HCT116 (cell line): ENCODE results near the gene ZNF543. TPM values are rescaled to one million over a fixed set of nuclear protein-coding genes. Genes with fewer than 3 reads are reported as not detected.

Experiments
- ATAC-seq: fragments of 200-7000 bp; cut with Tn5 transposase; 2 replicates; pipeline ENCODE4 v1.9.1; 2020; ENCODE audit warnings: mild to moderate bottlenecking, moderate library complexity
- BruUV-seq: library from RNA; stranded (reverse); fragments of 400-500 nt; replicated peaks from 2 replicates; lab custom pipeline; 2021; lab: Mats Ljungman, UMichigan
- CTCF ChIA-PET: fragments of 300-600 bp; sonication (Branson Sonifier 250); formaldehyde crosslinking; loops from one replicate; lab custom pipeline; 2021; ENCODE audit warnings: antibody characterized with exemption; lab: Charles Lee
- POLR2A ChIA-PET: fragments of 300-600, 350-600 bp; sonication (Branson Sonifier 250); formaldehyde crosslinking; loops from one replicate; lab custom pipeline; 2021; ENCODE audit warnings: antibody characterized with exemption; lab: Charles Lee
- RAD21 ChIA-PET, 2 experiments: fragments of 300-600 bp; sonication (Branson Sonifier 250); formaldehyde crosslinking; loops; one replicate each; lab custom pipeline; 2023; ENCODE audit warnings: low total read pairs in 2 of 2; ENCODE audit not compliant: uncharacterized antibody in 2 of 2, unreplicated experiment in 2 of 2, low non-redundant PET in 1 of 2; lab: Charles Lee
- DNase-seq: peaks from one replicate; pipeline ENCODE4 v3.0.0-alpha.2; 2010; ENCODE audit warnings: low read depth, low spot score
- H2AFZ ChIP-seq: fragments of 200-600 bp; shearing (Covaris generic), sonication (generic); 2 replicates; pipeline ENCODE4 v1.6.1; 2017; ENCODE audit warnings: low read depth, mixed run types, mixed read lengths, antibody characterized with exemption, low read length; ENCODE audit not compliant: poor library complexity, severe bottlenecking
- H3K27ac ChIP-seq: 2 replicates; pipeline ENCODE4 v1.5.1; 2012; ENCODE audit warnings: low read depth, low read length
- H3K27me3 ChIP-seq: fragments of 200-600 bp; sonication (generic); 2 replicates; pipeline ENCODE4 v1.6.1; 2016; ENCODE audit warnings: mixed run types, low read length, mixed read lengths; ENCODE audit not compliant: insufficient read depth
- H3K36me3 ChIP-seq, 2 experiments: fragments of 200-500 bp in 1 of 2; fragments of 200-600 bp in 1 of 2; sonication (Bioruptor generic) in 1 of 2; sonication (generic) in 1 of 2; 2 replicates each; pipeline versions ENCODE4 v1.5.1 to v1.6.1; 2014 to 2016; ENCODE audit warnings: low read length in 2 of 2, inconsistent platforms in 1 of 2, mixed read lengths in 1 of 2, mixed run types in 1 of 2; ENCODE audit not compliant: insufficient read depth in 2 of 2, control insufficient read depth in 1 of 2
- H3K4me1 ChIP-seq, 2 experiments: fragments of 200-600 bp in 1 of 2; sonication (generic) in 1 of 2; 2 replicates each; pipeline versions ENCODE4 v1.5.1 to v1.6.1; 2012 to 2017; ENCODE audit warnings: low read length in 2 of 2, inconsistent platforms in 1 of 2, mild to moderate bottlenecking in 1 of 2, mixed read lengths in 1 of 2, mixed run types in 1 of 2, moderate library complexity in 1 of 2; ENCODE audit not compliant: insufficient read depth in 2 of 2, control insufficient read depth in 1 of 2
- H3K4me2 ChIP-seq: fragments of 200-600 bp; sonication (generic); 2 replicates; pipeline ENCODE4 v1.6.1; 2017; ENCODE audit warnings: mixed run types, low read length, mixed read lengths
- H3K4me3 ChIP-seq, 2 experiments: fragments of 200-600 bp in 1 of 2; sonication (generic) in 1 of 2; replicated peaks in 1 of 2; 2 replicates each; pipeline ENCODE4 v1.5.1; 2011 to 2016; ENCODE audit warnings: low read length in 2 of 2, control low read depth in 1 of 2, low read depth in 1 of 2, mild to moderate bottlenecking in 1 of 2, mixed read lengths in 1 of 2, mixed run types in 1 of 2
- H3K79me2 ChIP-seq: fragments of 200-600 bp; sonication (generic); 2 replicates; pipeline ENCODE4 v1.6.1; 2017; ENCODE audit warnings: mild to moderate bottlenecking, mixed run types, low read length, moderate library complexity, mixed read lengths; ENCODE audit not compliant: insufficient read depth
- H3K9ac ChIP-seq: fragments of 200-600 bp; sonication (generic); 2 replicates; pipeline ENCODE4 v1.6.1; 2016; ENCODE audit warnings: low read length, mixed read lengths
- H3K9me2 ChIP-seq: fragments of 200-600 bp; sonication (generic), shearing (Covaris generic); 2 replicates; pipeline ENCODE4 v1.6.1; 2017; ENCODE audit warnings: mixed run types, mild to moderate bottlenecking, moderate library complexity; ENCODE audit not compliant: insufficient read depth
- H3K9me3 ChIP-seq, 2 experiments: fragments of 200-500 bp in 1 of 2; fragments of 200-600 bp in 1 of 2; sonication (Bioruptor generic) in 1 of 2; sonication (generic) in 1 of 2; 2 replicates each; pipeline ENCODE4 v1.6.1; 2014 to 2017; ENCODE audit warnings: low read length in 2 of 2, mixed read lengths in 2 of 2, inconsistent platforms in 1 of 2, low read depth in 1 of 2, mild to moderate bottlenecking in 1 of 2, mixed run types in 1 of 2, moderate library complexity in 1 of 2; ENCODE audit not compliant: control insufficient read depth in 1 of 2, insufficient read depth in 1 of 2
- H4K20me1 ChIP-seq: fragments of 200-600 bp; sonication (generic), shearing (Covaris generic); 2 replicates; pipeline ENCODE4 v1.6.1; 2017; ENCODE audit warnings: mixed run types, mild to moderate bottlenecking, moderate library complexity; ENCODE audit not compliant: insufficient read depth
- ATF3 ChIP-seq: IDR thresholded peaks from 2 replicates; pipeline ENCODE4 v1.6.1; 2012
- CBX3 ChIP-seq: IDR thresholded peaks from 2 replicates; pipeline ENCODE4 v1.6.1; 2012; ENCODE audit warnings: low read depth
- CEBPB ChIP-seq: IDR thresholded peaks from 2 replicates; pipeline ENCODE4 v1.6.1; 2012; ENCODE audit warnings: low read depth
- CTCF ChIP-seq, 3 experiments: fragments of 200-600 bp in 1 of 3; sonication (generic) in 1 of 3; IDR thresholded peaks in 2 of 3; conservative IDR thresholded peaks in 1 of 3; 2 replicates each; pipeline ENCODE4 v1.5.1; 2012 to 2017; ENCODE audit warnings: low read depth in 2 of 3, low read length in 2 of 3, antibody characterized with exemption in 1 of 3, borderline replicate concordance in 1 of 3, control low read depth in 1 of 3, mild to moderate bottlenecking in 1 of 3, mixed read lengths in 1 of 3, mixed run types in 1 of 3, moderate library complexity in 1 of 3; ENCODE audit not compliant: insufficient read depth in 1 of 3
- ELF1 ChIP-seq: IDR thresholded peaks from 2 replicates; pipeline ENCODE4 v1.6.1; 2012; ENCODE audit warnings: low read depth, borderline replicate concordance
- EZH2 ChIP-seq: fragments of 200-600 bp; sonication (generic); IDR thresholded peaks from 2 replicates; pipeline ENCODE4 v1.6.1; 2017; ENCODE audit warnings: antibody characterized with exemption, mixed run types
- EZH2phosphoT487 ChIP-seq: fragments of 200-600 bp; IDR thresholded peaks from 2 replicates; pipeline ENCODE4 v1.6.1; 2018; ENCODE audit warnings: antibody characterized with exemption, borderline replicate concordance
- FOSL1 ChIP-seq: IDR thresholded peaks from 2 replicates; pipeline ENCODE4 v1.6.1; 2012; ENCODE audit warnings: low read depth
- JUND ChIP-seq: IDR thresholded peaks from 2 replicates; pipeline ENCODE4 v1.6.1; 2012
- MAX ChIP-seq: IDR thresholded peaks from 2 replicates; pipeline ENCODE4 v1.6.1; 2012
- POLR2A ChIP-seq: IDR thresholded peaks from 2 replicates; pipeline ENCODE4 v1.7.0; 2011; ENCODE audit warnings: borderline replicate concordance; ENCODE audit not compliant: insufficient read depth, insufficient read length; ENCODE audit errors: extremely low read depth
- POLR2AphosphoS5 ChIP-seq: IDR thresholded peaks from 2 replicates; pipeline ENCODE4 v1.6.1; 2011; ENCODE audit warnings: mild to moderate bottlenecking, low read depth, low read length, moderate library complexity
- RAD21 ChIP-seq: IDR thresholded peaks from 2 replicates; pipeline ENCODE4 v1.6.1; 2012; ENCODE audit warnings: low read depth, mild to moderate bottlenecking
- REST ChIP-seq: IDR thresholded peaks from 2 replicates; pipeline ENCODE4 v1.6.1; 2012; ENCODE audit warnings: low read depth
- SIN3A ChIP-seq: IDR thresholded peaks from 2 replicates; pipeline ENCODE4 v1.6.1; 2012; ENCODE audit warnings: low read depth
- YY1 ChIP-seq: IDR thresholded peaks from 2 replicates; pipeline ENCODE4 v1.6.1; 2011; ENCODE audit warnings: low read length, low read depth, moderate library complexity, mild to moderate bottlenecking; ENCODE audit not compliant: insufficient replicate concordance; ENCODE audit errors: extremely low read depth
- ZBTB33 ChIP-seq: IDR thresholded peaks from 2 replicates; pipeline ENCODE4 v1.6.1; 2011; ENCODE audit warnings: mild to moderate bottlenecking, low read length, moderate library complexity; ENCODE audit not compliant: insufficient replicate concordance; ENCODE audit errors: extremely low read depth
- ZFX ChIP-seq: fragments of 450-650 bp; IDR thresholded peaks from 2 replicates; pipeline ENCODE4 v1.6.1; 2017
- intact Hi-C: fragments of 100-400 bp; cut with micrococcal nuclease; formaldehyde crosslinking; loops from 2 replicates; pipeline ENCODE4 v1.10.0; 2022
- total RNA-seq: library from RNA; stranded (reverse); gene quantifications from one replicate; pipeline ENCODE4 v1.2.1, GENCODE V29; 2021; ENCODE audit not compliant: unreplicated experiment

ZNF543 gene
- total RNA-seq, 1 experiment from 2014 or later: 7.6 TPM

- TF ChIP-seq ZBTB33 (no peak), EZH2phosphoT487 (no peak), MAX (no peak), ELF1 (no peak), CEBPB (no peak), ZFX (no peak), SIN3A (no peak), JUND (no peak), ATF3 (no peak), CTCF (IDR thresholded peaks at IDR 0.05 in 2 of 3, conservative IDR thresholded peaks at IDR 0.05 in 1 of 3; ENCODE audit: borderline replicate concordance in 1 of 3, insufficient read depth in 1 of 3, low read depth in 2 of 3, low read length in 2 of 3) (no peak)
These were observed 47.3 kb upstream of the ZNF543 start (continued) for GRCh38 chr19:57273014-57273413.

- Histone ChIP-seq H3K4me2 (no peak overlapping the region), H3K4me3 (no peak overlapping the region), H3K27ac (no peak overlapping the region), H3K79me2 (peaks cover 20% of the 10 kb centered on the region), H2AFZ (no peak overlapping the region), H3K27me3 (no peaks in the 10 kb centered on the region), H3K9me3 (no peaks in the 10 kb centered on the region), H3K4me1 (peaks cover 2 to 12% of the 10 kb centered on the region in 2 experiments; a peak in 2 of 4 replicates), H4K20me1 (no peaks in the 10 kb centered on the region), H3K36me3 (no peaks in the 10 kb centered on the region), H3K9me2 (no peaks in the 10 kb centered on the region), H3K9ac (no peak overlapping the region)
- ChIA-PET POLR2A (interaction anchor here (1.3 kb wide), 1 partner anchor 15 kb away, joined by 4 read pairs; no protein-coding TSS in a partner anchor), CTCF (no interaction called here), RAD21 (no interaction called here)
- no TSS peak for BruUV-seq
- DNase-seq: no peak
- intact Hi-C loops: loop anchor here (5.0 kb wide), 1 partner anchor 174 kb away; no protein-coding TSS in a partner anchor
- ATAC-seq: no peak
- no peak for TF ChIP-seq YY1
- TF ChIP-seq EZH2phosphoT487: no peak
- TF ChIP-seq SIN3A: no peak
- TF ChIP-seq EZH2: no peak
- no peak for TF ChIP-seq POLR2A
- TF ChIP-seq ELF1: no peak
- TF ChIP-seq CBX3: no peak
- TF ChIP-seq FOSL1: no peak
- TF ChIP-seq RAD21: no peak
- no peak for TF ChIP-seq CEBPB
- TF ChIP-seq REST: no peak
- no peak for TF ChIP-seq POLR2AphosphoS5
These were observed 43.8 kb upstream of the ZNF543 start for GRCh38 chr19:57276430-57276829.
